Heart left ventricle (tissue), 13 donors: ENCODE data around the gene COLEC11.

Experiments used
- CTCF ChIP-seq, 12 donors: fragments of 200-600 bp; sonication (generic) in 4 of 12; IDR thresholded peaks; one replicate each; pipeline versions ENCODE4 v1.5.0 to v1.8.0; 2018 to 2022; ENCODE audit warnings: antibody characterized with exemption in 12 of 12, mild to moderate bottlenecking in 5 of 12
- POLR2A ChIP-seq, 2 donors: fragments of 450-650 bp; IDR thresholded peaks; one replicate each; pipeline ENCODE4 v1.6.1; 2017; ENCODE audit warnings: antibody characterized with exemption in 2 of 2, mild to moderate bottlenecking in 2 of 2, moderate library complexity in 2 of 2
- donor health status: ischemic (EF 13 %, LVEDD 7.1; RV severe dilation, severe dysfunction).
- donor health status: DM: no; HTN: yes; CAD: no.
- donor health status: DM: no; HTN: no; CAD: no.
- donor health status: ischemic (EF 25% LVEDD 6.9; RV normal size, moderate dysfunction).
- donor health status: ischemic (EF 25% LVEDD 5.7; RV mildly dilated, moderate dysfunction).
- donor health status: ischemic (EF 35%, LVEDD 5.7; RV mildly dilated, moderate dysfunction).
- donor health status: nonischemic (EF 11% LVEDD 7.7; RV severe dilation, severe dysfunction).
- donor health status: DM: yes; HTN: yes; CAD: no.
- donor health status: PGD.
- donor health status: ischemic (EF 29% LVEDD 5.4; RV normal size, mild dysfunction).
- donor health status: nonischemic (EF 23%, LVEDD 6.1; RV moderate dilation, normal function).

- no peak for TF ChIP-seq CTCF (IDR thresholded peaks at IDR 0.05)
- no peak for TF ChIP-seq POLR2A (IDR thresholded peaks at IDR 0.05)
Measured at GRCh38 chr2:3620834-3621233, 25.9 kb downstream of the COLEC11 start.
